GM13977 (cell line): ENCODE measurements around the gene KCNK15.
"Not testable (repeated sequence)": the region's sequence is repeated elsewhere in the genome, so short reads cannot be mapped to it uniquely, and the experiment has no call there.

ENCODE experiments used
- DNase-seq: peaks from one replicate; pipeline ENCODE4 v3.0.0; 2012; ENCODE audit warnings: low spot score
- in situ Hi-C: fragments of 300-500 bp; cut with MboI; formaldehyde crosslinking; loops from one replicate; pipeline ENCODE4 v1.12.0; 2022; ENCODE audit warnings: low sequenced_read_pairs, low pct_unique_long_range_greater_than_20kb, mixed read lengths, inconsistent platforms; ENCODE audit not compliant: unreplicated experiment
- TF ChIP-seq, protein P1 (sequence below): IDR thresholded peaks from 2 replicates; pipeline ENCODE4 v1.5.1; 2012; ENCODE audit warnings: mild to moderate bottlenecking, control low read depth; ENCODE audit not compliant: insufficient read depth; ENCODE audit errors: extremely low read depth, missing control alignments

Gene KCNK15

DNA sequence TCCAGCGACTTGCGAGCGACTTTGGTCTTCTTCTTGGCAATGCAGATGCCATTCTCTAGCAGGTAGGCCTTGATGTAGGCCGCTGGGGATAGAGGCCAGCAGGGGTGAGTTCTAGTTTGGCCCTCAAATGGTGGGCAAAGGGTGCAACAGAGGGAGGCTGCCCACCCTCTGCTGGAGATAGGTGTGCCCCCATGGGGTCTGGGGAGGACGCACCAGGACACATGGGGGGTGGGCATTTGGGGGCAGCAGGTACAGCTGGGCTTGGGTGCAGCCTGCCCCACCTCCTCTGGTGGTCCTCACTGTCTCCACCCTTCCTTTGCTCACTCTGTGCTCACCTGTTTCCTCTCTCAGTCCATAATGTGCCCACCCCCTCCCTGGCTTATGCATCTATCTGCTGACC is 11.3 kb downstream of the KCNK15 start:
- DNase-seq, result no peak

DNA sequence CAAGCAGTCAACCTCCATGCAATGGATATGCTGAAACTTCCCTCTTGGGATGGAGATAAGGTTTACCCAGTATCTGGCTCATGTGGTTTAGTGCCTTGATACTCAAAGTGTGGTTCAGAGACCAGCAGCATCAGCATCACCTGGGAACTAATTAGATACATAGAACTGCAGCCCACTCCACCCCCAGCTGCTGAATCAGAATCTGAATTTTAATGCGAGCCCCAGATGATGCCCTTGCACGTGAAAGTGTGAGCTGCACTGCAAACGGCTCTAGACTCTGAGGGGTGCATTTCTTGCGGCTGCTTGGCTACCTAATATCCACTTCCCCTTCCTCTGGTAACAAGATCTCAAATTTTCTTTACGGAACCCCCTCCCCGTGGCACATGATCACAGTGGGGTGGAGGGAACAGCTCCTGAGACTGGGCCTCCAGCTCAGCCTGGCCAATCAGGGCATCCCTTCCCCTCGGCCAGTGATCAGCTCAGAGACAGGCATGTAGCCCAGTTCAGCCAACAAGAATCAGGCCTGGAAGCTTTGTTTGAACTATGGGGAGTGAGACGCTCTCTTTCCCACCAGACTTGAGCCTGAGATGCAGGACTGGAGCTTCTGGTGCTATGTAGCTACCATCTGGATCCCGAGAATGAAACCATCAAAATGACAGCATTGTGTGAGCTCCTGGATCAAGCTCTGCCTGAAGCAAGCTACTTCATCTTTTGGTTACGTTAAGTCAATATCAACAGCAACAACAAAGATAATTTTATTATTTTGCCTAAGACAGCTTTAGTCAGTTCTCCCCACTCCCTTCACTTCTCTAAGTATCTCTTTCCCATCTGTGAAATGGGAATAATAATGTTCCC is 12.8 kb downstream of the KCNK15 start:
- TF ChIP-seq, protein P1, sequence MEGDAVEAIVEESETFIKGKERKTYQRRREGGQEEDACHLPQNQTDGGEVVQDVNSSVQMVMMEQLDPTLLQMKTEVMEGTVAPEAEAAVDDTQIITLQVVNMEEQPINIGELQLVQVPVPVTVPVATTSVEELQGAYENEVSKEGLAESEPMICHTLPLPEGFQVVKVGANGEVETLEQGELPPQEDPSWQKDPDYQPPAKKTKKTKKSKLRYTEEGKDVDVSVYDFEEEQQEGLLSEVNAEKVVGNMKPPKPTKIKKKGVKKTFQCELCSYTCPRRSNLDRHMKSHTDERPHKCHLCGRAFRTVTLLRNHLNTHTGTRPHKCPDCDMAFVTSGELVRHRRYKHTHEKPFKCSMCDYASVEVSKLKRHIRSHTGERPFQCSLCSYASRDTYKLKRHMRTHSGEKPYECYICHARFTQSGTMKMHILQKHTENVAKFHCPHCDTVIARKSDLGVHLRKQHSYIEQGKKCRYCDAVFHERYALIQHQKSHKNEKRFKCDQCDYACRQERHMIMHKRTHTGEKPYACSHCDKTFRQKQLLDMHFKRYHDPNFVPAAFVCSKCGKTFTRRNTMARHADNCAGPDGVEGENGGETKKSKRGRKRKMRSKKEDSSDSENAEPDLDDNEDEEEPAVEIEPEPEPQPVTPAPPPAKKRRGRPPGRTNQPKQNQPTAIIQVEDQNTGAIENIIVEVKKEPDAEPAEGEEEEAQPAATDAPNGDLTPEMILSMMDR, result no peak
- in situ Hi-C loops, result no loop called here

More for the DNA sequence above, 11.3 kb downstream of the KCNK15 start:
- TF ChIP-seq, protein P1, result no peak
- in situ Hi-C loops, result no loop called here

DNA sequence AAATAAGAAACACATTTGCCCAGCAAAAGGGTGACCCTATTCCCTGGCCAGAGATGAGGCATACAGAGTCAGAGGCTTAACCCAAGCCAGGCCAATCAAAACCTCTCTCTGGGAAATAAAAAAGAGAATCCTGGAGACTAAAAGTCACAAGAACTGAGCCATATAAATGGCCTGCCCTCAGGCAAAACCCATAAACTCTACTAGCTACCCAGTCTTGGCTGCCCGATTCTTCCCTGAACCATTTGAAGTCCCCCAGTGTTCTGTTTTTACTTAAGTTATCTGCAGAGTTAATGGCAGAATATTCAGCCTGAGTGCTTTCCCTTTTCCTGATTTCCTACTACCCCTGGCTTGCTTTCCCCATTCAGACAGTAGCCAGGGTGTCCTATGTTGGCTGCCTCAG is 13.9 kb downstream of the KCNK15 start:
- in situ Hi-C loops, result no loop called here
- DNase-seq, result no peak
- TF ChIP-seq, protein P1, result no peak

More for the DNA sequence above, 12.8 kb downstream of the KCNK15 start:
- no peak for DNase-seq

DNA sequence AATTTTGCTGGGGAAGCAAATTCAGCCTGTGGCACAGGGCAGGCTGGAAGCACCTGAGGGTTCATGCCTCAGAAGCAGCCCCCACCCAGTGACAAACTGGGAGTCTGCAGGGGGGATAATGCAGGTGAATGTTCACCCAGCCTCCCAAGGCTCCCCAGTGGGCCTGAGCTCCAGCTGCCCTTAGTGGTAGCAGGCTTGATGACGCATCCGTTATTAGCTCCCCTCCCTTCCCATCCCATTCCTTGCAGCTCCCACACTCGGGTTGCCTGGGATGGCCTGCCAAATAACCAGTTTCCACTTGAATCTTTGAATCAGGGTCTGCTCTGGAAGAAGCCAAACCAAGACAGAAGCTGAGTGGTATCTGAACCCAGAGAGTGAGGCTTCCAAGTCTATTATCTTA is 15.8 kb downstream of the KCNK15 start:
- in situ Hi-C loops, result no loop called here
- TF ChIP-seq, protein P1, result no peak

DNA sequence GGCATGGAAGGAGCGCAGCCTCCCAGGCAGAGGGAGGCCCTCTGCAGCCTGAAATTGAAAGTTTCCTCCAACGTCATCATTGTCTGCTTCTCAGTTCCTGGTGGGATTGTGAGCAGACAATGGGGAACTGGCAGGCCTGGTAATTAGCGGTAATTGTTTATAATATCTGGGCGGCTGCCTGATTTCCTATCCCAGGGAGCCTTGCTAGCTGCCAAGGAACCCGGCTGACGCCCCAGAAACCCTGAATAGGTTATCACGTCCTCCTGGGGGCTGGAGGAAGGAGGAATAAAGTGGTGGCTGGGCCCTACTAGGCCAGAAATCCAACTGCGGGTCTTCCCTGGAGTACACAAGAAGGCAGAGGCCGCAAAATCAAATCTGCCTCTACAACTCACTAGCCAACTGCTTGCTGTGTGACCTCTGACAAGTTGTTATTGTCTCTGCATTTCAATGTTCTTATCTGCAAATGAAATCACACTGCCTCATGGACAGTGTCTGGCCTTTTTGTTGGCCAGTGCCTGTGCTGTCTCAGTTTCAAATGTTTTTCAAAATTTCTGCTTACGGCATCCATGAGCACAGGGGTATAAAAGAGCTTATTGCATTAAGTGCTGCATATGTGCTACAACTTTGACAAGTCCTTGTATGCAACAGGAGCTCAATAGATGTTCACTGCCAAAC is 16.9 kb downstream of the KCNK15 start:
- in situ Hi-C loops, result no loop called here
- no peak for DNase-seq
- TF ChIP-seq, protein P1, result no peak

More for the DNA sequence above, 15.8 kb downstream of the KCNK15 start:
- no peak for DNase-seq

DNA sequence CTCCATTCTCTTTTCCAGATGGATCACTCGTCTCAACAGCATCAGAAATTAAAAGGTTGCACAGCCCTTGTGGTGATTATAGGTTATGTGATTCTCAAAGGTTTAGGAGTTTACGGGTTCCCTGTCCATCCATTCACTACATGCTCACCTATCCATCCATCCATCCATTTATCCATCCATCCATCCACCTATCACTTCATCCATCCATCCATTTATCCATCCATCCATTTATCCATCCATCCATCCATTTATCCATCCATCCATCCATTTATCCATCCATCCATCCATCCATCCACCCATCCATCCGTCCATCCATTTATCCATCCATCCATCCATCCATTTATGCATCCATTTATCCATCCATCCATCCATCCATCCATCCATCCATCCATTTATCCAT is 18.1 kb downstream of the KCNK15 start:
- DNase-seq, in situ Hi-C loops: not testable (repeated sequence)

DNA sequence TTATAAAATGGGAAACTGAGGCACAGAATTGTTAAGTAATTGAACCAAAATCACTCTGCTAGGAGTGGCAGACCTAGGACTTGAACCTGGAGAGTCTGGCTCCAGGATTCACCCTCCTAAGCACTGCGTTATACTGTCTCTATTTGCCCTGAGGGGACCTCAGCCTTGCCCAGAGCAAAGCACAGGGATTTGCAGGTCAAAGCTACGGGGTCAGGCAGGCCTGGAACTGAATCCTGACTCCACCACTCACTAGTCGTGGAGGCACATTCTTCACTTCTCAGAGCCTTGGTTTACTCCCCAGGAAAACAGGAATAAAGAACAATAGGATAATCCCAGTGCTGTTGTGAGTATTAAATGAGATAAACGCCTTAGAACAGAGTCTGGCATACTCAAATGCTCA is 19.4 kb downstream of the KCNK15 start:
- no peak for DNase-seq
- TF ChIP-seq, protein P1, result no peak
- in situ Hi-C loops, result no loop called here
